GM21825 (cell line): ENCODE data around the gene ASB15.
"Not testable (repeated sequence)": the region's sequence is repeated elsewhere in the genome, so short reads cannot be mapped to it uniquely, and the experiment has no call there.

ENCODE experiments used
- ATAC-seq: cut with Tn5 transposase; IDR thresholded peaks from one replicate; pipeline ENCODE4 v1.9.1; 2021; ENCODE audit warnings: mild to moderate bottlenecking, moderate library complexity; ENCODE audit not compliant: unreplicated experiment

ASB15 gene

DNA sequence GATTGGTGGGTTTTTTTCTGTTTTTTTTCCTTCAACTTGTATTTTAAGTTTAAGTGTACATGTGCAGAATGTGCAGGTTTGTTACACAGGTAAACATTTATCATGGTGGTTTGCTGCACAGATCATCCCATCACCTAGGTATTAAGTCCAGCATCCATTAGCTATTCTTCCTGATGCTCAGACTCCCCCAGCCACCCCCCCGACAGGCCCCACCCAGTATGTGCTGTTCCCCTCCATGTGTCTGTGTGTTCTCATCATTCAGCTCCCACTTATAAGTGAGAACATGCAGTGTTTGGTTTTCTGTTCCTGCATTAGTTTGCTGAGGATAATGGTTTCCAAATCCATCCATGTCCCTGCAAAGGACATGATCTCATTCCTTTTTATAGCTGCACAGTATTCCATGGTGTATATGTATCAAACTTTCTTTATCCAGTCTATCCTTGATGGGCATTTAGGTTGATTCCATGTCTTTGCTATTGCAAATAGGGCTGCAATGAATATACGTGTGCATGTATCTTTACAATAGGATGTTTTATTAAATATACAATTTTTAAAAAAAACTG is 32.5 kb downstream of the ASB15 start:
- ATAC-seq: not testable (repeated sequence)

DNA sequence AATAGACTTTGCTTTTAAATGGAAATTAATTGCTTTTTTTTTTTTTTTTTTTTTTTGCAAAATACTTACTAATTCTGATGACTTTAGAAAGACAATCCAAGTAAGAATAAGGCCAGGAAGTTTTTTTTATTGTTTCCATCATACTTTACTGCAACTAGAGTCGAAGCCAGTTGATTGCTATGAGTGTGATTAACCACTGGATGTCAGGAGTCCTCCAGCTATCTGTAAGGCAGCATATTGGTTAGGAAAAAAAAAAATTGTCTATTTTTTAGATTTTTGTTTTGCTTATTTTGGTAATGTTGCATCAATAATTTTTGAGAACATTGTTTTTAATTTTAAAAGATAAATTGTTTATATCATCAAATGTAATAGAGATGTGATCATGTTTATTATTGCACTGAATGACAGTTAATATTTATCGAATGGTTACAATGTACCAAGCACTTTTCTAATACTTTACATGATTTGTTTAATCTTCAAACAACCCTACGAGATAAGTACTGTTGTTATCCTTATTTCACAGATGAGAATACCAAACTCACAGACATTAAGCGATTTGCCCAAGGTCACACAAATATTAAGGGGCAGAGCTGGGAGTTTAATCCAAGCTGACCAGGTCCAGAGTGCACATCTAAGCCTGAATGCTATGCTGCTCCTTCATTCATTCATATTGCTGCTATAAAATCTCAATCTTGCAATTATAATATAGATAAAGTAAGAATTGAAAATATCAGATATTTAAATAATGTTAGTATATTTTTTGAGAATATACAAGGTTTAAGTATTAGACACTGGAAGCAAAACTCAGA is 34.1 kb downstream of the ASB15 start:
- no peak for ATAC-seq

DNA sequence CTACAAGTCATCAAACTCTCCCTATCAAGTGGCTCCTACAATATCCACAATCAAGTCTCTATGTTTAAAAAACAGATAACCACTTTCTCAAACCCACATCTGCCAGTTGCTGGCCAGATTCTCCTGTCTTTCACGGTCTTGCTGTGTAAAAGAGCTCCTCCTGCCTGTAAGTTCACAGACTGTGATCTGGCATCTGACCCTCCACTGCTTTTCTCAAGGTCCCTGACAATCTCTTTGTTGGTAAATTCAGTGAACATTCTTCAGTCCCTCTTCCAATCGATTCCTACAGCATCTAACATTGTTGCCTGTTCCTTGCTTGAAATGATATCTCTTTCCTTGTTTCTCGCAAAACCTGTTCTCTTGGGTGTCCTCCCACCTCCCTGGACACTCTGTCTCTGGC is 35.6 kb downstream of the ASB15 start:
- no peak for ATAC-seq

DNA sequence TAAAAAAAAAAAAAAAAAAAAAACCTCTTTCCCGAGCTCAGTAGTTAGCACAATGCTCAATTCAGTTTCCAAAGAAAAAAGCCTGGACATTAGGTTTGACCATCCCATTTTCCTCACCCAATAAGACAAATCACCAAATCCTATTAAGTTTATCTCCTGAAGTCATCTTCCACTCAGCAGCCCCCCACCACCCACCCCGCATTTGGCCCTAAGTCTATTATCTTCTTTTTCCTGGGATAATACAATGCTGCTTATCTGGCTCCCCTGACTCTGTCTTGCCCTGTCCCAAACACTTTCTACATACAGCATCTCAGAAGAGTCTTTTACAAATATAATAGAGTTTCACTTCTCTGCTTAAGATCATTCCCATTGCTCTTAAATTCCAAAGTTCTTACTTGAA is 36.3 kb downstream of the ASB15 start:
- ATAC-seq: no peak

DNA sequence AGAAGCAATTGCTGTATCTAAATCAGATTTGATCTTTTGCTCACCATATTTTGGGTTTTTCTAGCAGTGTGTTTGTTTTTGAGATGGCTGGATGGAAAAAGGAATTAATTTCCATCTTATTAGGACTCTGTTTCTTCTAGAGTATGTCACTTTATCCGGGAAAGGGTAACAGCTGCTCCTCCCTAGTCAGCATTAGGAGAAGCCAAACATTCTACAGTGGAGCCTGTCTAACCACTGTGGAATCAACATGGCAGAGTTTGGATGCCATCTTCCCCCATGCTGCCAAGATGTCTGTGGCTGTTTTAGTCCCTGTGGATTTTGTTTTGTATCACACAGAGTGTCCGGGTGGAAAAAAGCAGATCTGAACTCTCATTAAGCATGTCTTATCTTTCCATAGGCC is 38.0 kb downstream of the ASB15 start:
- no peak for ATAC-seq

DNA sequence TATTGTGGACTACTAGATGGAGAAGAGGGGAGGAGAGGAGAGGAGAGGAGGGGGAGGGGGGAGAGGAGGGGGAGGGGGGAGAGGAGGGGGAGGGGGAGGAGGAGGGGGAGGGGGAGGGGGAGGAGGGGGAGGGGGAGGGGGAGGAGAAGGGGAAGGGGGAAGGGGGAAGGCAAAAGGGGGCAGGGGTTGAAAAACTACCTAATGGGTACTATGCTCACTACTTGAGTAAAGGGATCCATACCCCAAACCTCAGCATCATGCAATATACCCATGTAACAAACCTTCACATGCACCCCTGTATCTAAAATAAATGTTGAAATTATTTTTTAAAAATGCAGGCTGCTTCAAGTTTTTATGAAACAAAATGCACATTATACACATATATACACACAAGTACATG is 39.0 kb downstream of the ASB15 start:
- ATAC-seq: no peak

DNA sequence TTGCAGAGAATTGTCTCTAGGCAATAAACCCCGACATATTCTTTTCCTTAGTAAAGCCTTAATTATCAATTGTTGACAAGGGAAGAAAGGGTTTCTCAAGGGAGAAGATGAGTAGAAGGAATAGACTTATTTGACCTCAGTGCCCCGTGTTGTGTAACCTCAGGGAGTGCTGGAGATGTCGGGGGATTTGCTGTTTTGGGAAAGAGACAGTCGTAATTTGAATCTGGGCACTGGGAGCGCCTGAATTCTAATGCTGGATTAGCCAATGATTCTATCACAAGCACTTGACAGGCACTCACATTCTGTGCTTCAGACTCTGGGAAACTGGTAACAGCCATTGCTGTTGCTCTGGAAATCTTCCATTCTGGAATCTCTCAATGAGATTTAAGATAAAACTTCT is 40.3 kb downstream of the ASB15 start:
- no peak for ATAC-seq

DNA sequence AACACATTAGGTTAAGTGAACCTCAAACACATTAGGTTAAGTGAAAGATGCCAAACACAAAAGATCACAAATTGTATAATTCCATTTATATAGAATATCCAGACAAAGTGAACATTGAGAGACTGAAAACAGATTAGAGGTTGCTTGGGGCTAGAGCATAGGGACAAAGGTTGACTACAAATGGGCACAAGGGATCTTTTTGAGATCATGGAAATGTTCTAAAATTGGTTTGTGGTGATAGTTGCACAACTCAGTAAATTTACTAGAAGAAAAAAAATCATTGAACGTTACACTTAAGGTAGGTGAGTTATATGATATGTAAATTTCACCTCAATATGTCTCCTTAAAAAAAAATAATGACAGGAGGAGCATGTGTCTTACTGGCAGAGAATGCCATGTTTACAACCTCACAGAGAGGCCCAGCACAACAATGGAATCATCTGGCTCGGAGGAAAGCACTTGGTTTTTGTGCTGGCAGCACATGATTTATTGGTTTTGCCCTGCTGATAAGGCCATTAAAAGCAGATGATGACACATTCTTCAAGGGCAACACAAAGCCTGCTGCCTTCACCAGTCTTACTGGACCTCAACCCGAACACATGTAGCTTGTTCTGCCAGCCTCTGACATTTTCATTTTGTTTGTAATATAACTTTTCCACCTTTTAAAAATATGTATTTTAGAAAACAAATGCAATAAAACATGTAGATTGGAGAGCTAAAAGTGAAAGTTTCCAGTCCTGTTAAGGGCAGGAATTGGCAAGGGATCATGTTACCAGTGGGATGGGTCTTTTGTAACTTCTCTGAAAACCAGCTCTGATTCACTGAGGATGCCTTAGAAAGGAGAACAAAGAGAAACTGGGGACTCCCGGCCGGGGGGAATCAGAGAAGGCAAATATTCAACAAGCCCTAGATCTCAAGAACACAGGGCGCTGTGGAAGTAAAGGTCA is 42.1 kb downstream of the ASB15 start:
- ATAC-seq: no peak

DNA sequence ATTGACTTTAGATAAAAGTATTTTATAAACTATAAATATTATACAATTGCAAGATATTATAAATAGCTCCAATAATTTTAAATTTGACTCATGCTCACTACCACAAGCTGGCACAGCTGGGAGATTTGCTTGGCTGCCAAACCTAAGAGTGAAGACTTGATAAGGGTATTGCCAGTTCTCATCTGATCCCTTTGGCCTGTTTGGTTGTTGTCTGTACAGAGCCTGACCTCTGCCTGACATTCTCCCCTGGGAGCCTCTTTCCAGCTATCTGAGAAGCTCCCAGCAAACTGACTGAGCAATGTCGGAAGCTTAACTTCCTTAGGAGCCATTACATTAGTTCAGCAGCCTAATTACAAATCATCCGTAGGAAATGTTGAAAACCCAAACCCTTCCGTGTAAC is 43.9 kb downstream of the ASB15 start:
- no peak for ATAC-seq

DNA sequence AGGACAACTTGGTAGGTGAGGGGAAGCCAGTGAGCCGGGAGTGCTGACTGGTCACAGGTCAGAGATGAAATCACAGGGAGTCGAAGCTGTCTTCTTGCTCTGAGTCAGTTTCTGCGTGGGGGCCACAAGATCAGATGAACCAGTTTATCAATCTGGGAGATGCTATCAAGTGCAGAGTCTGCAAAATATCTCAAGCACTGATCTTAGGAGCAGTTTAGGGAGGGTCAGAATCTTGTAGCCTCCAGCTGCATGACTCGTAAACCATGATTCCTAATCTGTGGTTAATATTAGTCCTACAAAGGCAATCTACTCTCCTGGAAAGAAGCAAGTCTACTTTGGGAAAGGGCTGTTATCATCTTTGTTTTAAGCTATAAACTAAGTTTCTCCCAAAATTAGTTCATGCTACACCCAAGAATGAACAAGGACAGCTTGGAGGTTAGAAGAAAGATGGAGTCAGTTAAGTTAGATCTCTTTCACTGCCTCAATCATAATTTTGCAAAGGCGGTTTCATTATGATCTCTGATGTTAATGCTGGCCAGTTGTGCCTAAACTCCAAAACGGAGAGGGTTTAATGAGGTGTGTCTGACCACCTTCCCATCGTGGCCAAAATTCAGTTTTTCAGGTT is 45.6 kb downstream of the ASB15 start:
- no peak for ATAC-seq

DNA sequence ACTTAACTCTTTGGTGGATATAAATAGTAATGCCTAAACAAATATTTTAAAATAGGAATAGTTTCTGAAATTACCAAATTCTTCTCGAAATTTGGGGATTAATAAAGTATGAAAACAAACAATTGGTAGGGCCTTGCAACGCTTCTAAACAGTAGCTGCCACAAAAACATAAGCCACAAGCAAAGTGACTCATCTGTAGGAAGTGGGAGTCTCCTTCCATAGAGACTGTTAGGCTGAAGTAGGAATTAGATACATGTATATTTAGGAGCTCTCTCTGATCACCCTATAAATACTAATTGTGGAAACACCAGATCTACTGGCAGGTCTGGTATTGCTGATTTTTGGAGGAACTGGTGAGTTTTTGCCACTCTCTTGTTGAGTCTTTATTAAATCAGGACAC is 48.3 kb downstream of the ASB15 start:
- no peak for ATAC-seq

DNA sequence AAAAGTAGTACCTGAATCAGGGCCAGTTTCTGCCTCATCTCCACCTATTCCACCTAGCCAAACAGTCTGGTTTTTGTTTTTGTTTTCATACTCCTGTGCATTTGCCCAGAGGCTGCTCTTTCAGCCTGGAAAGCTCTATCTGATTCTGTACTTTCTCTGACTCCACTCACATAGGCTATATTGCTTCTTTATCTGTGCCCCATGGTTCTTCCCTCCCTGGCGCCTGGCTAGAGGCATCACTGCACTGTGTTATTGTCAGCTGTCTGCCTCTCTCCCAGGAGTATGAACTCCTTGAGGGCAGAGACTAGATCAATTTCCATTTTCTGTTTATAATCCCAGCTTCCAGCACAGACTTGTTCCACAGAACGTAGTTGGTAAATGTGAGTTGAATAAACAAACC is 49.0 kb downstream of the ASB15 start:
- no peak for ATAC-seq

DNA sequence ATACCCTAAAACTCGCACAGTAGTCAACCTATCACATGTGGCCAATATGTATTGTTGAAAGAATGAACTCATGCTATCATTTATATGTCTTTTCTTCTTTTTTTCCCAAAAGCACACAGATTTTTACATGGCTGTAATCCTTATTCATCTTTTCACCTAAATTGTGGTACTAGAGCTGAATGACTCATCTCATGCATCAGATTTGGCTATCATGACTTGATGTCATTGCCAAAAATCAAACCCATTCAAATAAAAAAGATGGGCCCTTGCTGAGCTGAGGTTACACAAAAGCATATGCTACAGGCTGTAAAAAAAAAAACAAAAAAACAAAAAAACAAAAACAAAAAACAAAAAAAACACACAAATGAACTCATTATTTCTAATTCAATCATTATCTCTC is 50.8 kb downstream of the ASB15 start:
- no peak for ATAC-seq

DNA sequence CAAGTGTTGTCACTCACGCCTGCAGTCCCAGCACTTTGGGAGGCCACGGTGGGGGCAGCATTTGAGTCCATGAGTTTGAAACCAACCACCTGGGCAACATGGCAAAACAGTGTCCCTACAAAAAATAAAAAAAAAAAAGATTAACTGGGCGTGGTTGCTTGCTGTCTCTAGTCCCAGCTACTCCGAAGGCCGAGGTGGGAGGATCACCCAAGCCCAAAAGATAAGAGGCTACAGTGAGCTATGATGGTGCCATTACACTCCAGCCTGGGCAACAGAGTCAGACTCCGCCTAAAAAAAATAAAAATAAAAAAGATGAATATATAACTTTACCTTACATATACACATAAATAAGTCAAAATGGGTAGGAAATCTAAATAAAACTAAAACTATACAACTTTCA is 51.5 kb downstream of the ASB15 start:
- no peak for ATAC-seq

DNA sequence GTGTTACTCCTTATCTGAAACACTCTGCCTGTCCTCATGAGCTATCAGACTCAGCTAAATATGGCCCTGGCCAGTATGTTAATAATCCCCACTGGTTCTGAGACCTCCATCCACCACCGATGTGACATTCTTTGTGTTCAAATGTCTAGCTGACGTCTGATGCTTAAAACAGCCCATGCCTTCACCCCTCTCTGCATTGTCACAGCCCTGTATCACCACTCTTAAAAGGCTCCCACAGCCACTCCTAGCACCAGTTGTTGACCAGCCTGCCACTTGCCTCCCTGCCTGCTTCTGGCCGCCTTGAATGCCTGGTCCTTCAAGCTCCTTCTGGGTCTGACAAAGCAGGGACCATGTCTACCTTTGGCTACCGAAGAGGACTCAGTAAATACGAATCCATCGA is 54.0 kb downstream of the ASB15 start, which contains the start of gene LMOD2:
LMOD2 (plus strand) TSS at position 253 of the 400 bp plus-strand sequence; CDS start at position 351, 98 bp downstream.
- no peak for ATAC-seq

DNA sequence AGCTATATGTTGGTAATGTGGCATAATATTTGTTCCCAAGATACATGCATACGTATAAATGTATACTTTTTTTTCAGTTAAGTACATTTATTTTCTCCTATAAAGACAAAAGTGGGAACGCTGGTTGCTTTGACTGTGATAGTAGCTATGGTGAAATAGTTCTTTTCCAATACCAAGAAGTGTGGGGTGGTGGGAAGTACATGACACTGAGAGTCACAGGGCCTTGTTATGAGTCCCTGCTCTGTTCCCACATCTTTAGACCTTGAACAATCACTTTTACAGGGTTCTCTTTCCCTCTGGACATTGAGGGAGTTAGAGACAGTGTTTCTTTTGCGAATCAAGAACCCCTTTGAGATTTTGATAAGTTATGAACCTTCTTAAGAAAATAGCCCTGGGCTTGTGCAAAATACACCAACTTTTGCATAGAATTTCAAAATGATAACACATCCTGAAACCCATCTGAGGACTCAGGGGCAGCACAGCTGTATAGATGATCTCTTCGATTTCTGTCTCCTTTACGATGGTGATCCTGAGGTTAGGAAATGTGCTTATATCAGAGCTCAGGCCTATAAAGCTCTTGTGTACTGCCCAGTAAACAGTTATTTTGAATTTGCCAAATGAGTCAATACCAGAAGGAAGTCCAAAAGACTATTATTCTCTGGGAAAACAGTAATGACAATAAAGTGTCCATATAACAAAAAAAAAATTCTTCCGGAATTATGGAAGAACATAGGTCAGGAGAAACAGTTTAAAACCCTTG is 55.1 kb downstream of the ASB15 start:
- ATAC-seq: no peak

DNA sequence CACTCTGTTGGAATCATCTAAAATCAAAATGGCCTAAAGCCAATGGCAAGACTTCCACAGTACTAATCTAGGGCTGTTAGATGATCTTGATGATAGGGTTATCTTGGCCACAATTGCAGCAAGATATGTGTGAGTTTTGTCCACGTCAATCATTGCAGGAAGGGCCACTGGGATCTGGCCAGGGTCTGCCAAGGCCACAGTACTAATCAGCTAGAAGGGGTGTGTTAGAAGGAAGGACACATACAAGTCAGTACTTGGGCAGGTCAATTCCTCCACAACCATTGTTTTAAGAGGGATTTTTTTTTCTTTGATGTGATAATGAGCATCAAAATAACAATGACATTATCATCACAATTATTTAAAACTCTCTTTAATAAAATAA is 55.7 kb downstream of the ASB15 start:
- ATAC-seq: no peak

DNA sequence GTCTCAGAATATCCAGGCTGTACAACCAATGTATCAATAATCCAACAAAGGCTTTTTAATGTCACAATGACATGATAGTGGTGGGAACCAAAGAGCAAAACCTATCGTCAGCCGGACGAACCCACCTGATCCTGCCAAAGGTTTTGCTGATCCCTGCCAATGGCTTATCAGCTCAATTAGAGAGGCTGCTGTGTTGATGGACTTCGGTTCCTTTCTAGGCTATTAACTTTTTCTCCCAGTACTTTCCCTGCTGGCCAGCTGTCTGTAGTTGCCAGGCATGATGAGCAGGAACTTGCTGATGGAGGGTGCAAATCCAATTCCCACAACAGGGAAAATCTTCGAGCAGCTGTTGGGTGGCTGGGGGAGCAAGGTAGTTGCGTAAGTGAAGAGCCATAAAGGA is 56.4 kb downstream of the ASB15 start:
- ATAC-seq: no peak

DNA sequence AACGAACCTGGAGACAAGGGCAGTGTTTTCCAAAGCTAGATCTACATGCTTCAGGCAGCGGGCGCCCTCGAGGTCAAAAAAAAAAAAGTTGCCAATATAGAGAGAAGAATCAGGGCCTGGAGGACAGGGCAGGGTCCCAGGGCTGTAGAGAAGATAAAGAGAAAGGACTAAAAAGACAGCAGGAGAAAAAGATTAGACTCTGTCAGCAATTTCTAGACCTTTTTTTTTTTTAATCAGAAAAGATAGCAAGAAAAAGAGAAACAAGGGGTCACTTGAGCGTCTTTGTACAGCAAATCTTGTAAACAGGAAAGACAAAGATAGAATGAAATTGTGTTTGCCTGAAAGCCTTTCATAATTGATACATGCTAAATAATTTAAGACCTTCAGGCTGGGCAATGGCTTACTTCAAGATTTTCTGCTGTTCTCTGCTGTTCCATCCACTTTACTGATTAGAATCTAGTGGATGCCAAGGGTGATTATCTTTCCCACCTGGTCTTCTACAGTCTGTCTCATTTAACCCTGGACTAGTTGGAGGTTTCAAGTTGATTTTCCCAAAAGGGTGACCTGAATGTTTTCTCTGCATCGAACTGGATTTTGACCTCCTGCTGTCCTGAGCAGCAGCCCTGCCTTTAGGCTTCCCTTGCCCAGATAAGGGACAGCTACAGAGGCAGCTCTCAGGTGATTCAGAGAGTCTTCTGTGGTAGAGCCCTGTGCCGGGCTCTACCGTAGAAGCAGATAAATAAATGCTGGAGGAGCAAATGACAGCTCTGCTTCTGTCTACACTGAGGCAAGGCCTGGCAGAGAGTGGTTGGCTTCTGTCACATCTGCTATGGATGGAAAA is 59.1 kb downstream of the ASB15 start:
- no peak for ATAC-seq

DNA sequence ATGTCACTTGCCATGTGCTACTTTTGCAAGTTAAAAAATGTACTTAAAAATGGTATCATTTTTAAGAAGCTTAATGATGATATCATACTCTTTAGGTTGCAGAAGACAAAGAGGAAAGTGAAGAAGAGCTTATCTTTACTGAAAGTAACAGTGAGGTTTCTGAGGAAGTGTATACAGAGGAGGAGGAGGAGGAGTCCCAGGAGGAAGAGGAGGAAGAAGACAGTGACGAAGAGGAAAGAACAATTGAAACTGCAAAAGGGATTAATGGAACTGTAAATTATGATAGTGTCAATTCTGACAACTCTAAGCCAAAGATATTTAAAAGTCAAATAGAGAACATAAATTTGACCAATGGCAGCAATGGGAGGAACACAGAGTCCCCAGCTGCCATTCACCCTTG is 60.1 kb downstream of the ASB15 start:
- ATAC-seq: no peak
